Measurements from ENCODE around the gene ABCA6.

- TF ChIP-seq REST (IDR thresholded peaks at IDR 0.05; ENCODE audit: low read depth) (no peak), EGR1 (IDR thresholded peaks at IDR 0.05) (no peak), USF1 (IDR thresholded peaks at IDR 0.05) (no peak), ZBTB7A (IDR thresholded peaks at IDR 0.05; ENCODE audit: low read depth) (no peak), CREB1 (IDR thresholded peaks at IDR 0.05; ENCODE audit: low read depth) (no peak), MAX (IDR thresholded peaks at IDR 0.05) (no peak), FOXM1 (IDR thresholded peaks at IDR 0.05; ENCODE audit: borderline replicate concordance, low read depth) (no peak), EP300 (IDR thresholded peaks at IDR 0.05; ENCODE audit: borderline replicate concordance) (no peak), TCF12 (IDR thresholded peaks at IDR 0.05; ENCODE audit: low read depth) (no peak)
Observed at GRCh38 chr17:69031839-69032238, 109.9 kb downstream of the ABCA6 start.
